HCT116 (cell line): ENCODE data around the gene VEPH1. TPM values are rescaled to one million over a fixed set of nuclear protein-coding genes. Genes with fewer than 3 reads are reported as not detected.

Experiments
- ATAC-seq: fragments of 200-7000 bp; cut with Tn5 transposase; 2 replicates; pipeline ENCODE4 v1.9.1; 2020; ENCODE audit warnings: mild to moderate bottlenecking, moderate library complexity
- BruUV-seq: library from RNA; stranded (reverse); fragments of 400-500 nt; replicated peaks from 2 replicates; lab custom pipeline; 2021; lab: Mats Ljungman, UMichigan
- CTCF ChIA-PET: fragments of 300-600 bp; sonication (Branson Sonifier 250); formaldehyde crosslinking; loops from one replicate; lab custom pipeline; 2021; ENCODE audit warnings: antibody characterized with exemption; lab: Charles Lee
- POLR2A ChIA-PET: fragments of 300-600, 350-600 bp; sonication (Branson Sonifier 250); formaldehyde crosslinking; loops from one replicate; lab custom pipeline; 2021; ENCODE audit warnings: antibody characterized with exemption; lab: Charles Lee
- RAD21 ChIA-PET, 2 experiments: fragments of 300-600 bp; sonication (Branson Sonifier 250); formaldehyde crosslinking; loops; one replicate each; lab custom pipeline; 2023; ENCODE audit warnings: low total read pairs in 2 of 2; ENCODE audit not compliant: uncharacterized antibody in 2 of 2, unreplicated experiment in 2 of 2, low non-redundant PET in 1 of 2; lab: Charles Lee
- DNase-seq: peaks from one replicate; pipeline ENCODE4 v3.0.0-alpha.2; 2010; ENCODE audit warnings: low read depth, low spot score
- H2AFZ ChIP-seq: fragments of 200-600 bp; shearing (Covaris generic), sonication (generic); 2 replicates; pipeline ENCODE4 v1.6.1; 2017; ENCODE audit warnings: low read depth, mixed run types, mixed read lengths, antibody characterized with exemption, low read length; ENCODE audit not compliant: poor library complexity, severe bottlenecking
- H3K27ac ChIP-seq: 2 replicates; pipeline ENCODE4 v1.5.1; 2012; ENCODE audit warnings: low read depth, low read length
- H3K27me3 ChIP-seq: fragments of 200-600 bp; sonication (generic); 2 replicates; pipeline ENCODE4 v1.6.1; 2016; ENCODE audit warnings: mixed run types, low read length, mixed read lengths; ENCODE audit not compliant: insufficient read depth
- H3K36me3 ChIP-seq, 2 experiments: fragments of 200-500 bp in 1 of 2; fragments of 200-600 bp in 1 of 2; sonication (Bioruptor generic) in 1 of 2; sonication (generic) in 1 of 2; 2 replicates each; pipeline versions ENCODE4 v1.5.1 to v1.6.1; 2014 to 2016; ENCODE audit warnings: low read length in 2 of 2, inconsistent platforms in 1 of 2, mixed read lengths in 1 of 2, mixed run types in 1 of 2; ENCODE audit not compliant: insufficient read depth in 2 of 2, control insufficient read depth in 1 of 2
- H3K4me1 ChIP-seq, 2 experiments: fragments of 200-600 bp in 1 of 2; sonication (generic) in 1 of 2; 2 replicates each; pipeline versions ENCODE4 v1.5.1 to v1.6.1; 2012 to 2017; ENCODE audit warnings: low read length in 2 of 2, inconsistent platforms in 1 of 2, mild to moderate bottlenecking in 1 of 2, mixed read lengths in 1 of 2, mixed run types in 1 of 2, moderate library complexity in 1 of 2; ENCODE audit not compliant: insufficient read depth in 2 of 2, control insufficient read depth in 1 of 2
- H3K4me2 ChIP-seq: fragments of 200-600 bp; sonication (generic); 2 replicates; pipeline ENCODE4 v1.6.1; 2017; ENCODE audit warnings: mixed run types, low read length, mixed read lengths
- H3K4me3 ChIP-seq, 2 experiments: fragments of 200-600 bp in 1 of 2; sonication (generic) in 1 of 2; replicated peaks in 1 of 2; 2 replicates each; pipeline ENCODE4 v1.5.1; 2011 to 2016; ENCODE audit warnings: low read length in 2 of 2, control low read depth in 1 of 2, low read depth in 1 of 2, mild to moderate bottlenecking in 1 of 2, mixed read lengths in 1 of 2, mixed run types in 1 of 2
- H3K79me2 ChIP-seq: fragments of 200-600 bp; sonication (generic); 2 replicates; pipeline ENCODE4 v1.6.1; 2017; ENCODE audit warnings: mild to moderate bottlenecking, mixed run types, low read length, moderate library complexity, mixed read lengths; ENCODE audit not compliant: insufficient read depth
- H3K9ac ChIP-seq: fragments of 200-600 bp; sonication (generic); 2 replicates; pipeline ENCODE4 v1.6.1; 2016; ENCODE audit warnings: low read length, mixed read lengths
- H3K9me2 ChIP-seq: fragments of 200-600 bp; sonication (generic), shearing (Covaris generic); 2 replicates; pipeline ENCODE4 v1.6.1; 2017; ENCODE audit warnings: mixed run types, mild to moderate bottlenecking, moderate library complexity; ENCODE audit not compliant: insufficient read depth
- H3K9me3 ChIP-seq, 2 experiments: fragments of 200-500 bp in 1 of 2; fragments of 200-600 bp in 1 of 2; sonication (Bioruptor generic) in 1 of 2; sonication (generic) in 1 of 2; 2 replicates each; pipeline ENCODE4 v1.6.1; 2014 to 2017; ENCODE audit warnings: low read length in 2 of 2, mixed read lengths in 2 of 2, inconsistent platforms in 1 of 2, low read depth in 1 of 2, mild to moderate bottlenecking in 1 of 2, mixed run types in 1 of 2, moderate library complexity in 1 of 2; ENCODE audit not compliant: control insufficient read depth in 1 of 2, insufficient read depth in 1 of 2
- H4K20me1 ChIP-seq: fragments of 200-600 bp; sonication (generic), shearing (Covaris generic); 2 replicates; pipeline ENCODE4 v1.6.1; 2017; ENCODE audit warnings: mixed run types, mild to moderate bottlenecking, moderate library complexity; ENCODE audit not compliant: insufficient read depth
- EZH2 ChIP-seq: fragments of 200-600 bp; sonication (generic); IDR thresholded peaks from 2 replicates; pipeline ENCODE4 v1.6.1; 2017; ENCODE audit warnings: antibody characterized with exemption, mixed run types
- FOSL1 ChIP-seq: IDR thresholded peaks from 2 replicates; pipeline ENCODE4 v1.6.1; 2012; ENCODE audit warnings: low read depth
- JUND ChIP-seq: IDR thresholded peaks from 2 replicates; pipeline ENCODE4 v1.6.1; 2012
- RAD21 ChIP-seq: IDR thresholded peaks from 2 replicates; pipeline ENCODE4 v1.6.1; 2012; ENCODE audit warnings: low read depth, mild to moderate bottlenecking
- SIN3A ChIP-seq: IDR thresholded peaks from 2 replicates; pipeline ENCODE4 v1.6.1; 2012; ENCODE audit warnings: low read depth
- SRF ChIP-seq: IDR thresholded peaks from 2 replicates; pipeline ENCODE4 v1.6.1; 2012; ENCODE audit warnings: low read depth
- TCF7L2 ChIP-seq: IDR thresholded peaks from 2 replicates; pipeline ENCODE4 v1.7.0; 2011; ENCODE audit warnings: borderline replicate concordance, inconsistent platforms; ENCODE audit not compliant: insufficient read depth, insufficient read length; ENCODE audit errors: extremely low read depth
- ZNF274 ChIP-seq: fragments of 200-500 bp; sonication (Bioruptor generic); IDR thresholded peaks from 2 replicates; pipeline ENCODE4 v1.6.1; 2014; ENCODE audit warnings: mild to moderate bottlenecking, low read depth, low read length, inconsistent platforms
- intact Hi-C: fragments of 100-400 bp; cut with micrococcal nuclease; formaldehyde crosslinking; loops from 2 replicates; pipeline ENCODE4 v1.10.0; 2022
- total RNA-seq: library from RNA; stranded (reverse); gene quantifications from one replicate; pipeline ENCODE4 v1.2.1, GENCODE V29; 2021; ENCODE audit not compliant: unreplicated experiment
- TF ChIP-seq, protein P1 (sequence below), 3 experiments: fragments of 200-600 bp in 1 of 3; sonication (generic) in 1 of 3; IDR thresholded peaks in 2 of 3; conservative IDR thresholded peaks in 1 of 3; 2 replicates each; pipeline ENCODE4 v1.5.1; 2012 to 2017; ENCODE audit warnings: low read depth in 2 of 3, low read length in 2 of 3, antibody characterized with exemption in 1 of 3, borderline replicate concordance in 1 of 3, control low read depth in 1 of 3, mild to moderate bottlenecking in 1 of 3, mixed read lengths in 1 of 3, mixed run types in 1 of 3, moderate library complexity in 1 of 3; ENCODE audit not compliant: insufficient read depth in 1 of 3
- TF ChIP-seq, protein P2 (sequence below): IDR thresholded peaks from 2 replicates; pipeline ENCODE4 v1.6.1; 2012

Gene VEPH1
- total RNA-seq, 1 experiment from 2014 or later: 4.9 TPM

DNA sequence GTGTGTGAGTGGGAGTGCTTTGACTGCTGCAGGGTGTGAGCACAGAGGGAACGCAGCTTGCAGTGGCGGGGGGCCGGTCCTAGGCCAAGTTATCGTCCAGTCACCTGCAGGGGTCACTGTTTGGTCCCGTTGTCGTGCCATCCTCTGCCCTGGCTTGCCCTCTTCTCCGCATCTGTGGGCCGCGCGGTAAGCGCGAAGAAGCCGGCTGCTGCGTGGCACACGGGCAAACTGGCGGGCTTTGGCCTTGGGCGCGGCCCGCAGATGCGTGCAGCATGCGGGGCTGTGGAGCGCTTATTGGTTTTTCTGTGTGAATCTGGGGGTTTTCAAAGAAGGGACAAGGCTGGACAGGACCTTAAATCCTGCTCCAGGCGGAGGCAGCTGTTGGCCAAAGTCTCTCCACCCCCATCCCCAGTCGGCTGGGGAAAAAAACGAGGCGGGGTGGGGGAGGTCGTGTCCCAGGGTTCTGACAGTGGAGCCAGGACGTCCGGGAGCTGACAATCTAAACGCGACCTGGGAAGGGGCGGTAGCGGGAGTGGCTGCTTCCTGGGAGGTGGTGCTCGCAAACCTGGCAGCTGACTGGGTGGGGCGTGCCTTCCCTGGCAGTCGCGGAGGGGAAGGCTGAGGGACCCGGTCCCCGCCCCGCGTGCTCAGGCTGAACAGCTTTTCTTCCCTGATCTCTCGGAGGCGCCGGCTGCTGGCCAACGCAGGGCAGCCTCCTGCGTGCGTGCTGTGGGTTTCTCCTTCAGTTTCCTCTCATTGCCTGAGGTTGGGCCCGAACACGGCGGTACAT, 39.7 kb upstream of the VEPH1 start:
- Histone ChIP-seq H3K4me1 (no peaks in the 10 kb centered on the region), H3K9ac (no peak overlapping the region), H3K4me2 (peak overlapping the region; percentile 23), H2AFZ (no peak overlapping the region), H3K9me3 (no peaks in the 10 kb centered on the region), H3K27me3 (no peaks in the 10 kb centered on the region), H3K27ac (no peak overlapping the region), H4K20me1 (no peaks in the 10 kb centered on the region), H3K4me3 (no peak overlapping the region), H3K79me2 (no peaks in the 10 kb centered on the region), H3K9me2 (no peaks in the 10 kb centered on the region; the same call in 1 of the 2 replicates), H3K36me3 (no peaks in the 10 kb centered on the region)
- intact Hi-C loops: no loop called here
- ChIA-PET CTCF (no interaction called here), POLR2A (no interaction called here), RAD21 (no interaction called here)
- ATAC-seq (peak; percentile 62), DNase-seq (no peak)
- TF ChIP-seq EZH2: no peak
- TF ChIP-seq, protein P1, sequence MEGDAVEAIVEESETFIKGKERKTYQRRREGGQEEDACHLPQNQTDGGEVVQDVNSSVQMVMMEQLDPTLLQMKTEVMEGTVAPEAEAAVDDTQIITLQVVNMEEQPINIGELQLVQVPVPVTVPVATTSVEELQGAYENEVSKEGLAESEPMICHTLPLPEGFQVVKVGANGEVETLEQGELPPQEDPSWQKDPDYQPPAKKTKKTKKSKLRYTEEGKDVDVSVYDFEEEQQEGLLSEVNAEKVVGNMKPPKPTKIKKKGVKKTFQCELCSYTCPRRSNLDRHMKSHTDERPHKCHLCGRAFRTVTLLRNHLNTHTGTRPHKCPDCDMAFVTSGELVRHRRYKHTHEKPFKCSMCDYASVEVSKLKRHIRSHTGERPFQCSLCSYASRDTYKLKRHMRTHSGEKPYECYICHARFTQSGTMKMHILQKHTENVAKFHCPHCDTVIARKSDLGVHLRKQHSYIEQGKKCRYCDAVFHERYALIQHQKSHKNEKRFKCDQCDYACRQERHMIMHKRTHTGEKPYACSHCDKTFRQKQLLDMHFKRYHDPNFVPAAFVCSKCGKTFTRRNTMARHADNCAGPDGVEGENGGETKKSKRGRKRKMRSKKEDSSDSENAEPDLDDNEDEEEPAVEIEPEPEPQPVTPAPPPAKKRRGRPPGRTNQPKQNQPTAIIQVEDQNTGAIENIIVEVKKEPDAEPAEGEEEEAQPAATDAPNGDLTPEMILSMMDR (IDR thresholded peaks at IDR 0.05 in 2 of 3, conservative IDR thresholded peaks at IDR 0.05 in 1 of 3; ENCODE audit: borderline replicate concordance in 1 of 3, insufficient read depth in 1 of 3, low read depth in 2 of 3, low read length in 2 of 3): 0 out of 6 replicates have a peak, but pooled peaks of 1 of the 3 experiments have one; percentile 16
- BruUV-seq: no TSS peak

DNA sequence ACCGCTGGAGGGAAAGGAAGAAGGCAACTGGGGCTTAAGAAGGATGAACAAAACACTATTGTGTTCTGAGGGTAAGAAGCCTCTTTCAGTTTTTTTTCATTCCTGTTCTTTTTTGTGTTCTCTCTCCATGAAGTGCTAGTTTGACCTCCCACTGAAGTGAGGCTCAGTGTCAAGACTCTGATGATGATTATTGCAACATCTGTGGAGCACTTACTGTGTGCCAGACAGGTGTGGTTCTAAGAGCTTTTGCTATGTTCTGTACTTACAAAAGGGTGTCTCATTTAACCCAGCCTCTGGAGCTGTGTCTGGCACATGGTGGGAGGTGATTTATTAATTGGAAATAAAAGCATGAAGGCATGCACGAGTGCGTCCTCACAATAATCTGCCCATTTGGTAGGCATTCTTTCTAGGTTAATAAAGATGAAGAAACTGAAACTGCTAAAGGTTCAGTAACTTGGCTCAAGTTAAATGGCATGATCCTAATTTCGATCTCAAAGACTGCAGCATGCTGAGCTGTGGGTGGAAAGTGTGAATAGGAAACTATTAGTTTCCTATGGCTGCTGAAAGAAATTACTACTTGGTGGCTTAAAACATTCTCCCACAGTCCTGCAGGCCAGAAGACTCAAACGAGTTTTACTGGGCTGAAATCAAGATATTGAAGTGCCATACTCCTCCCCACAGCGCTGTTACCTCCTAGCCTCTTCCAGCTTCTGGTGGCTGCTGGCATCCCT, 38.5 kb upstream of the VEPH1 start:
- ATAC-seq (no peak), DNase-seq (no peak)
- H4K20me1 ChIP-seq: no peaks in the 10 kb centered on the region
- H3K36me3 ChIP-seq: no peaks in the 10 kb centered on the region
- BruUV-seq: no TSS peak
- POLR2A ChIA-PET: no interaction called here
- H3K4me1 ChIP-seq: no peaks in the 10 kb centered on the region
- H3K4me3 ChIP-seq: no peak overlapping the region
- H3K9me2 ChIP-seq: no peaks in the 10 kb centered on the region; the same call in 1 of the 2 replicates
- H3K27ac ChIP-seq: no peak overlapping the region
- RAD21 ChIA-PET: no interaction called here
- no peak overlapping the region for H3K9ac ChIP-seq
- no peaks in the 10 kb centered on the region for H3K27me3 ChIP-seq
- intact Hi-C loops: no loop called here
- H3K9me3 ChIP-seq: no peaks in the 10 kb centered on the region
- CTCF ChIA-PET: no interaction called here
- no peak overlapping the region for H2AFZ ChIP-seq
- no peak overlapping the region for H3K4me2 ChIP-seq
- no peaks in the 10 kb centered on the region for H3K79me2 ChIP-seq
- TF ChIP-seq, protein P2, sequence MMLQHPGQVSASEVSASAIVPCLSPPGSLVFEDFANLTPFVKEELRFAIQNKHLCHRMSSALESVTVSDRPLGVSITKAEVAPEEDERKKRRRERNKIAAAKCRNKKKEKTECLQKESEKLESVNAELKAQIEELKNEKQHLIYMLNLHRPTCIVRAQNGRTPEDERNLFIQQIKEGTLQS: no peak
- TF ChIP-seq, protein P1 (IDR thresholded peaks at IDR 0.05 in 2 of 3, conservative IDR thresholded peaks at IDR 0.05 in 1 of 3; ENCODE audit: borderline replicate concordance in 1 of 3, insufficient read depth in 1 of 3, low read depth in 2 of 3, low read length in 2 of 3): no peak
- TF ChIP-seq JUND (no peak), TCF7L2 (no peak), FOSL1 (no peak), ZNF274 (no peak), SRF (no peak), RAD21 (no peak), SIN3A (no peak)
